PC-3 (cell line): Measurements from ENCODE around the gene TRABD2A. TPM values are rescaled to one million over a fixed set of nuclear protein-coding genes. Genes with fewer than 3 reads are reported as not detected.
A peak's percentile ranks its signal among the peaks of the same experiment; 100 is the strongest.

ENCODE experiments used
- ATAC-seq: fragments of 200-7000 bp; cut with Tn5 transposase; 2 replicates; pipeline ENCODE4 v1.9.1; 2020; ENCODE audit warnings: mild to moderate bottlenecking, moderate library complexity
- BruUV-seq: library from RNA; stranded (reverse); fragments of 400-500 nt; replicated peaks from 2 replicates; lab custom pipeline; 2021; lab: Mats Ljungman, UMichigan
- CTCF ChIA-PET: fragments of 300-600 bp; sonication (Branson Sonifier 250); formaldehyde crosslinking; loops from one replicate; lab custom pipeline; 2022; ENCODE audit warnings: antibody characterized with exemption; lab: Charles Lee
- POLR2A ChIA-PET: fragments of 300-600 bp; sonication (Branson Sonifier 250); formaldehyde crosslinking; loops from one replicate; lab custom pipeline; 2022; ENCODE audit warnings: antibody characterized with exemption; ENCODE audit not compliant: unreplicated experiment; lab: Charles Lee
- DNase-seq: peaks from one replicate; pipeline ENCODE4 v3.0.0-alpha.2; 2015
- H2AFZ ChIP-seq: fragments of 300-600 bp; sonication (generic); 2 replicates; pipeline ENCODE4 v1.6.0; 2016; ENCODE audit warnings: antibody characterized with exemption, low read length
- H3F3A ChIP-seq: fragments of 300-600 bp; sonication (generic); one replicate; pipeline ENCODE4 v1.6.0; 2017; ENCODE audit warnings: antibody characterized with exemption, low read length, control low read depth, mild to moderate bottlenecking; ENCODE audit not compliant: unreplicated experiment
- H3K27ac ChIP-seq: fragments of 300-600 bp; sonication (generic); 2 replicates; pipeline ENCODE4 v1.5.1; 2016; ENCODE audit warnings: mild to moderate bottlenecking, low read length
- H3K27me3 ChIP-seq: fragments of 300-600 bp; sonication (generic); 2 replicates; pipeline ENCODE4 v1.6.1; 2016; ENCODE audit warnings: low read length, mixed read lengths
- H3K36me3 ChIP-seq: fragments of 300-600 bp; sonication (generic); 2 replicates; pipeline ENCODE4 v1.6.1; 2016; ENCODE audit warnings: low read depth, mixed run types, low read length, mixed read lengths
- H3K4me1 ChIP-seq: fragments of 300-600 bp; sonication (generic); 2 replicates; pipeline ENCODE4 v1.5.1; 2016; ENCODE audit warnings: low read length; ENCODE audit not compliant: insufficient read depth
- H3K4me2 ChIP-seq: fragments of 300-600 bp; sonication (generic); 2 replicates; pipeline ENCODE4 v1.6.0; 2016; ENCODE audit warnings: low read length
- H3K4me3 ChIP-seq: fragments of 300-600 bp; sonication (generic); 2 replicates; pipeline ENCODE4 v1.5.1; 2016; ENCODE audit warnings: mild to moderate bottlenecking, low read length, mixed read lengths
- H3K79me2 ChIP-seq: fragments of 300-600 bp; sonication (generic); 2 replicates; pipeline ENCODE4 v1.6.1; 2017; ENCODE audit warnings: low read length, mixed read lengths
- H3K9ac ChIP-seq: fragments of 300-600 bp; sonication (generic); 2 replicates; pipeline ENCODE4 v1.6.0; 2016; ENCODE audit warnings: mild to moderate bottlenecking, low read length
- H3K9me2 ChIP-seq: fragments of 300-600 bp; sonication (generic); replicated peaks from 2 replicates; pipeline ENCODE4 v1.6.1; 2016; ENCODE audit warnings: mixed run types, low read length, mixed read lengths
- H3K9me3 ChIP-seq: fragments of 300-600 bp; sonication (generic); 2 replicates; pipeline ENCODE4 v1.6.1; 2016; ENCODE audit warnings: low read length, mixed read lengths
- H4K20me1 ChIP-seq: fragments of 300-600 bp; sonication (generic); 2 replicates; pipeline ENCODE4 v1.6.1; 2016; ENCODE audit warnings: low read length, mixed read lengths
- EZH2 ChIP-seq: fragments of 300-600 bp; sonication (generic); IDR thresholded peaks from one replicate; pipeline ENCODE4 v1.6.1; 2017; ENCODE audit warnings: antibody characterized with exemption, mild to moderate bottlenecking, low read length; ENCODE audit not compliant: unreplicated experiment
- EZH2phosphoT487 ChIP-seq: fragments of 300-600 bp; sonication (generic); IDR thresholded peaks from 2 replicates; pipeline ENCODE4 v1.6.1; 2018; ENCODE audit warnings: mild to moderate bottlenecking, antibody characterized with exemption, low read length, borderline replicate concordance
- intact Hi-C: fragments of 100-400 bp; cut with micrococcal nuclease; formaldehyde crosslinking; loops from 2 replicates; pipeline ENCODE4 v1.9.0; 2023
- total RNA-seq: library from RNA; depleted of rRNA; stranded (reverse); fragments of >200 nt; gene quantifications from 2 replicates; pipeline ENCODE4 v1.2.3, GENCODE V29; 2014
- TF ChIP-seq, protein P1 (sequence below): fragments of 300-600 bp; sonication (generic); conservative IDR thresholded peaks from 2 replicates; pipeline ENCODE4 v1.5.1; 2017; ENCODE audit warnings: antibody characterized with exemption, low read depth, mild to moderate bottlenecking, low read length

TRABD2A gene
- total RNA-seq, 1 experiment from 2014 or later = 2.0 TPM

DNA sequence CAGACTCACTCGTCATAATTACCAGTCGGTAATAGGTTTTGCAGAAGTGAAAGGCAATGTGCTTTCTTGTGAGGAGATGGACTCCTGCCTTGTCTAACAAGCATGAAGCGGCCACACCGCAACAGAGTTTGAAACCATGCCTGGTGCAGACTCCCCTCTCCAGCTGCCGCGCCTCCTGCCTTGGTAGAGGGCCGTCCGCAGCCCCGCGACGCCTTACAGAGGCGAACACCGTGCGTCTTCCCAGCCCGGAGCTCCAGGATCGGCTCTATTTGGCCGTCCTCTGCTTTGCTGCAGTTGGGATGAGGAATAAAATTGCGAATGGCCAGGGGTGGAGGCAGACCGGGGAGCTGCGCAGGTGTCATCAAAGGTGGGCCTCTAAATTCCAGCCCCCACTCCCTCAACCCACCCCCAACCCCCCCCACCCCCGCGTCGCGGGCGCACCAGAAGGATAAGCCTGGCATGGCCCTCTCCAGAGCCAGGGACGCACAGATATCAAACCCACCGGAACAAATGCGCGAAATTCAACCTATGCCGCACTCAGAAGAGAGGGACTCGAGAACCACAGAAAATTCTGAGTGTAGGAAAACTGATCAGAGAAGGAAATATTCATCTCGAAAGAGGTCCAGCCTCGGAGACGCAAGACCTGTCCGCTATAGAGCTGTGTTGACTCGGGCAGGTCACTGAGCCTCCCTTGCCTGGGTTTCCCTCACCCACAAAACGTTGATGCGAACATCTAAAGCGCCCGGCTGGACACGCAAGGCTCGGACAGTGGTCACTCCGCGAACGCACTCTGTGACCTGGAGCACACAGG, 1.1 kb downstream of the TRABD2A start:
- BruUV-seq = no TSS peak
- H2AFZ ChIP-seq = no peak overlapping the region
- no peaks in the 10 kb centered on the region for H3K9me2 ChIP-seq
- intact Hi-C loops = no loop called here
- ChIA-PET POLR2A (no interaction called here), CTCF (no interaction called here)
- DNase-seq = no peak
- H4K20me1 ChIP-seq = no peaks in the 10 kb centered on the region
- H3K27me3 ChIP-seq = peaks cover 15% of the 10 kb centered on the region
- H3F3A ChIP-seq = no peaks in the 10 kb centered on the region
- H3K4me1 ChIP-seq = peaks cover 5% of the 10 kb centered on the region
- H3K79me2 ChIP-seq = no peaks in the 10 kb centered on the region
- H3K4me3 ChIP-seq = no peak overlapping the region
- no peaks in the 10 kb centered on the region for H3K36me3 ChIP-seq
- no peaks in the 10 kb centered on the region for H3K9me3 ChIP-seq
- TF ChIP-seq, protein P1, sequence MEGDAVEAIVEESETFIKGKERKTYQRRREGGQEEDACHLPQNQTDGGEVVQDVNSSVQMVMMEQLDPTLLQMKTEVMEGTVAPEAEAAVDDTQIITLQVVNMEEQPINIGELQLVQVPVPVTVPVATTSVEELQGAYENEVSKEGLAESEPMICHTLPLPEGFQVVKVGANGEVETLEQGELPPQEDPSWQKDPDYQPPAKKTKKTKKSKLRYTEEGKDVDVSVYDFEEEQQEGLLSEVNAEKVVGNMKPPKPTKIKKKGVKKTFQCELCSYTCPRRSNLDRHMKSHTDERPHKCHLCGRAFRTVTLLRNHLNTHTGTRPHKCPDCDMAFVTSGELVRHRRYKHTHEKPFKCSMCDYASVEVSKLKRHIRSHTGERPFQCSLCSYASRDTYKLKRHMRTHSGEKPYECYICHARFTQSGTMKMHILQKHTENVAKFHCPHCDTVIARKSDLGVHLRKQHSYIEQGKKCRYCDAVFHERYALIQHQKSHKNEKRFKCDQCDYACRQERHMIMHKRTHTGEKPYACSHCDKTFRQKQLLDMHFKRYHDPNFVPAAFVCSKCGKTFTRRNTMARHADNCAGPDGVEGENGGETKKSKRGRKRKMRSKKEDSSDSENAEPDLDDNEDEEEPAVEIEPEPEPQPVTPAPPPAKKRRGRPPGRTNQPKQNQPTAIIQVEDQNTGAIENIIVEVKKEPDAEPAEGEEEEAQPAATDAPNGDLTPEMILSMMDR = no peak
- TF ChIP-seq EZH2phosphoT487 (no peak), EZH2 (no peak)
- no peak for ATAC-seq
- H3K27ac ChIP-seq = no peak overlapping the region
- H3K9ac ChIP-seq = no peak overlapping the region
- peak overlapping the region; percentile 97; the same call in 1 of the 2 replicates for H3K4me2 ChIP-seq

DNA sequence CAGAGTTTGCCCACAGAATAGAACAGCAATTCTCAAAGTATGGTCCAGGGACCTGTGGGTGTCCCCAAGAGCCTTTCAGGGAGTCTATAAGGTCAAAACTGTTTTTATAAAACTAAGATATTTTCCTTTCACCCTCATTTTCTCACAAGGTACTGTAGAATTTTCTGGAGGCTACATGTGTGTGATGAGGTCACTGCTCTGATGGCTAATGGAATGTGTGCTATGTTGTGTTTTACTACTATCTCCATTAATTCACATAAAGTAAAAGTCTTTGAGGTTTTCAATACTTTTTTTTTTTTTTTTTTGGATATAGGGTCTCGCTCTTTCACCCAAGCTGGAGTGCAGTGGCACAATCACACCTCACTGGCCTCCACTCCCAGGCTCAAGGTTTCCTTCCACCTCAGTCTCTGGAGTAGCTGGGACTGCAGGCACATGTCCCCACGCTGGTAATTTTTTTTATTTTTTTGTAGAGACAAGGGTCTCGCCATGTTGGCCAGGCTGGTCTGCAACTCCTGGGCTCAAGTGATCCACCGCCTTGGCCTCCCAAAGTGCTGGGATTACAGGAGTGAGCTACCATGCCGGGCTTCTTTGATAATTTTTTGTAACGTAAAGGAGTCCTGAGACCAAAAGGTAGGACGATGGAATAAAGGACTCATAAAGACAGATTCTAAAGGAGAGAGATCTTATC, 1.8 kb downstream of the TRABD2A start:
- no peak overlapping the region for H2AFZ ChIP-seq
- DNase-seq (no peak), ATAC-seq (no peak)
- POLR2A ChIA-PET = no interaction called here
- intact Hi-C loops = no loop called here
- no peaks in the 10 kb centered on the region for H3F3A ChIP-seq
- H3K4me1 ChIP-seq = peaks cover 5% of the 10 kb centered on the region
- H3K4me3 ChIP-seq = no peak overlapping the region
- CTCF ChIA-PET = no interaction called here
- H3K79me2 ChIP-seq = no peaks in the 10 kb centered on the region
- no peak overlapping the region for H3K27ac ChIP-seq
- no peak overlapping the region for H3K9ac ChIP-seq
- no peak overlapping the region for H3K4me2 ChIP-seq
- H4K20me1 ChIP-seq = no peaks in the 10 kb centered on the region
- H3K9me3 ChIP-seq = no peaks in the 10 kb centered on the region
- BruUV-seq = no TSS peak
- no peaks in the 10 kb centered on the region for H3K9me2 ChIP-seq
- H3K36me3 ChIP-seq = no peaks in the 10 kb centered on the region
- H3K27me3 ChIP-seq = peaks cover 15% of the 10 kb centered on the region
- TF ChIP-seq EZH2 (no peak), EZH2phosphoT487 (no peak)
- TF ChIP-seq, protein P1 = no peak
